ENCODE data around the gene BTBD9.

DNA sequence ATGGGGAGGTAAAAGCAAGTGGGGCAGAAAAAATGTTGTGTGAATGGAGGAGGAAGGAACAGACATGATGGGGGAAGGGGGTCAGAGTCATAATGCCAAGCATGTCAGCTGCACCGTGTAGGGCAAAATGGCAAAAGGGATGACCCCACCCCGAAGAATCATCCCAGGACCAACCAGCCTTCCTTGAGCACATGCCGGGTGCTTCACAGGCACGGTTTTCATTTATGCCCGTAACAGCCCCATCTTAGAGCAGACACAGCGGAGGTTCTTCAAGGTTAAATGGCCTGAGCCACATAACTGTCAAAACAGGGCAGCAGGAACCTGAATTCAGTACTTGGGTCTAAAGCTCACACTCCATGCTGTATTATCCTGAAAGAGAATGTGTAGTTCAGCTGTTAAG lies 498.0 kb downstream of the BTBD9 start:
- TF ChIP-seq, protein P1, sequence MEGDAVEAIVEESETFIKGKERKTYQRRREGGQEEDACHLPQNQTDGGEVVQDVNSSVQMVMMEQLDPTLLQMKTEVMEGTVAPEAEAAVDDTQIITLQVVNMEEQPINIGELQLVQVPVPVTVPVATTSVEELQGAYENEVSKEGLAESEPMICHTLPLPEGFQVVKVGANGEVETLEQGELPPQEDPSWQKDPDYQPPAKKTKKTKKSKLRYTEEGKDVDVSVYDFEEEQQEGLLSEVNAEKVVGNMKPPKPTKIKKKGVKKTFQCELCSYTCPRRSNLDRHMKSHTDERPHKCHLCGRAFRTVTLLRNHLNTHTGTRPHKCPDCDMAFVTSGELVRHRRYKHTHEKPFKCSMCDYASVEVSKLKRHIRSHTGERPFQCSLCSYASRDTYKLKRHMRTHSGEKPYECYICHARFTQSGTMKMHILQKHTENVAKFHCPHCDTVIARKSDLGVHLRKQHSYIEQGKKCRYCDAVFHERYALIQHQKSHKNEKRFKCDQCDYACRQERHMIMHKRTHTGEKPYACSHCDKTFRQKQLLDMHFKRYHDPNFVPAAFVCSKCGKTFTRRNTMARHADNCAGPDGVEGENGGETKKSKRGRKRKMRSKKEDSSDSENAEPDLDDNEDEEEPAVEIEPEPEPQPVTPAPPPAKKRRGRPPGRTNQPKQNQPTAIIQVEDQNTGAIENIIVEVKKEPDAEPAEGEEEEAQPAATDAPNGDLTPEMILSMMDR (IDR thresholded peaks at IDR 0.05; ENCODE audit: insufficient read depth, low read depth, low read length): no peak
- TF ChIP-seq EZH2 (IDR thresholded peaks at IDR 0.05; ENCODE audit: insufficient read depth, low read length): no peak
